ENCODE data around the gene FALEC. TPM values are rescaled to one million over a fixed set of nuclear protein-coding genes. Genes with fewer than 3 reads are reported as not detected.

Gene FALEC
- total and polyA plus RNA-seq, 8 donors: 0.50 to 1.9 (median 1.2) TPM; not detected in 2

GRCh38 chr1:150514260-150514659, 1.3 kb upstream of the FALEC start:
- Histone ChIP-seq H3K9me3 (no peaks in the 10 kb centered on the region), H3K27ac (no peak overlapping the region), H3K27me3 (no peaks in the 10 kb centered on the region), H3K36me3 (peaks cover 0 to 11% of the 10 kb centered on the region in 2 donors), H3K4me1 (peaks cover 4 to 18% of the 10 kb centered on the region in 2 donors), H3K4me3 (no peak overlapping the region)
- TF ChIP-seq CTCF (IDR thresholded peaks at IDR 0.05): no peak
- intact Hi-C loops (cut with DNase I): no loop called here
- ATAC-seq: no peak
- no peak for DNase-seq

GRCh38 chr1:150514913-150515327, 632 bp upstream of the FALEC start:
- no peaks in the 10 kb centered on the region for H3K9me3 ChIP-seq

GRCh38 chr1:150516050-150516591, 569 bp downstream of the FALEC start:
- Histone ChIP-seq H3K27ac (peak overlapping the region; percentile 75 to 84), H3K4me3 (peak overlapping the region; percentile 57 to 66), H3K27me3 (no peaks in the 10 kb centered on the region), H3K4me1 (peaks cover 4 to 18% of the 10 kb centered on the region in 2 donors), H3K36me3 (peaks cover 0 to 11% of the 10 kb centered on the region in 2 donors), H3K9me3 (no peaks in the 10 kb centered on the region)
- TF ChIP-seq CTCF (IDR thresholded peaks at IDR 0.05): no peak
- DNase-seq (no peak), ATAC-seq (peak; percentile 4)
- intact Hi-C loops (cut with DNase I): no loop called here

More at GRCh38 chr1:150514913-150515327, 632 bp upstream of the FALEC start:
- peak overlapping the region; percentile 75 to 84 for H3K27ac ChIP-seq
- DNase-seq (no peak), ATAC-seq (peak; percentile 5)
- TF ChIP-seq CTCF (IDR thresholded peaks at IDR 0.05): no peak
- peak overlapping the region; percentile 57 to 66 for H3K4me3 ChIP-seq
- intact Hi-C loops (cut with DNase I): no loop called here
- H3K27me3 ChIP-seq: no peaks in the 10 kb centered on the region
- peaks cover 0 to 11% of the 10 kb centered on the region in 2 donors for H3K36me3 ChIP-seq
- peaks cover 4 to 18% of the 10 kb centered on the region in 2 donors for H3K4me1 ChIP-seq

- no peak for TF ChIP-seq CTCF (IDR thresholded peaks at IDR 0.05)
- ATAC-seq (peak; percentile 39), DNase-seq (no peak)
- no peak overlapping the region for H3K27ac ChIP-seq
- peaks cover 0 to 7% of the 10 kb centered on the region in 2 donors for H3K36me3 ChIP-seq
- H3K27me3 ChIP-seq: no peaks in the 10 kb centered on the region
- H3K9me3 ChIP-seq: no peaks in the 10 kb centered on the region
- intact Hi-C loops (cut with DNase I): no loop called here
- peaks cover 4 to 18% of the 10 kb centered on the region in 2 donors for H3K4me1 ChIP-seq
- peak overlapping the region in 1 of 2 donors; percentile 57 for H3K4me3 ChIP-seq
Observed at GRCh38 chr1:150516616-150517015, 1.1 kb downstream of the FALEC start.

- no peaks in the 10 kb centered on the region for H3K9me3 ChIP-seq
- DNase-seq (no peak), ATAC-seq (no peak)
- no peaks in the 10 kb centered on the region for H3K36me3 ChIP-seq
- no peak overlapping the region for H3K27ac ChIP-seq
- H3K27me3 ChIP-seq: no peaks in the 10 kb centered on the region
- intact Hi-C loops (cut with DNase I): loop anchor here in 1 of 2 donors (10.0 kb wide), 1 partner anchor 47 kb away; no protein-coding TSS in a partner anchor
- H3K4me1 ChIP-seq: peaks cover 2 to 4% of the 10 kb centered on the region in 2 donors
- TF ChIP-seq CTCF (IDR thresholded peaks at IDR 0.05): no peak
- no peak overlapping the region for H3K4me3 ChIP-seq
Observed at GRCh38 chr1:150521196-150521968, 5.8 kb downstream of the FALEC start.
